GM19043 (cell line): ENCODE measurements around the gene SMIM13.

Experiments used
- ATAC-seq: cut with Tn5 transposase; IDR thresholded peaks from one replicate; pipeline ENCODE4 v1.9.1; 2021; ENCODE audit warnings: low read depth; ENCODE audit not compliant: unreplicated experiment

SMIM13 gene

DNA sequence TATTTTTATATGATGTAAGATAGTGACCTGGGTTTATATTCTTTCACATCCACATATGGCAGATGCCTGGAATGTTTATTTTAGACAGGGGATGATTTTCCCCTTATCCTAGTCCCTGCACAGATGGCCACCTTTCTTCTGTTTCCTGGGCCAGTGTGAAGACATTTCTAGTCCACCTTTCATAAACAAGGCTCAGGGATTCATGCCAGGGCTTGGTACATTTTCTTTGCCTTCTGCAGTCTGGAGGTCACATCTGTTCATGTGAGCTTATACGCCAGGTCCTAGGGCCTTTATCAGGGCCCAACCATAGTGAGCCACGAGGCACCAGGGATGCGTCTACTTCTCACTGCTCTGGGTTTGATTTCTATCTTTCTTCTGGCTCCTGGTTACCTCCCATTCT, 55.9 kb downstream of the SMIM13 start:
- ATAC-seq: no peak

DNA sequence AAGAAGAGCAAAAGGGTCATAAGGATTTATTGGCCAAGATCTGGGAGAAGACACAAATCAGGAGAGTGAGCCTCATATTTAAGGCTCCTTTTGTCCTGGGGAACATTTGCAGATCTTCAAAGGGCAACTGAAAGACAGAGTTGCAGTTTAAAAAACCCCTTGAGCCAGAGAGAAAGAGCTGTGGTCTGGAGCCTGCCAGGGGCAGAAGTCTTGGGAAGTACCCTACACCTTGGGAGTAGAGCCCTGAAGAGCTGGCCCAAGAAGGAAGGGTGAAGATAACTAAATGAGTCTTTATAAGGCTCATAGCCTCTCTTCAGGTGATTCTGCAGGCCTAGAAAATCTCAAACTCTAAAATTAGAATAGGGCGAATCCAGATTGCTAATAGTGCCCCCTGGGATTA, 57.9 kb downstream of the SMIM13 start:
- ATAC-seq: no peak

DNA sequence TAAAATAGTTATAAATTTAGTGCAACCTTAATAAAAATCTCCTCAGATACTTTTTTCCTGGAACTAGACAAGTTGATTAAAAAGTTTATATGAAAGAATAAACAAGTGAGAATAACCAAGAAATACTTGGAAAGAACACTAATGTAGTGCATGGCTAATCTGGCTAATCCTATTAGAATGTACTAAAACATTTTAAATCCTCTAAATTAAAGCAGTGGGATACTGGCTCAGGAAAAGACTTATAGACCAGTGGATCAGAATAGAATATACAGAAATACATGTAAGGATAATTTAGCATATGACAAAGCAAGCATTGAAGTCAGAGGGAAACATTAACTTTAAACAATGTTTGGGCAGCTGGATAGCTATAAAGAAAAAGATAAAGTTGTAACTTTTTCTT, 58.9 kb downstream of the SMIM13 start:
- no peak for ATAC-seq

DNA sequence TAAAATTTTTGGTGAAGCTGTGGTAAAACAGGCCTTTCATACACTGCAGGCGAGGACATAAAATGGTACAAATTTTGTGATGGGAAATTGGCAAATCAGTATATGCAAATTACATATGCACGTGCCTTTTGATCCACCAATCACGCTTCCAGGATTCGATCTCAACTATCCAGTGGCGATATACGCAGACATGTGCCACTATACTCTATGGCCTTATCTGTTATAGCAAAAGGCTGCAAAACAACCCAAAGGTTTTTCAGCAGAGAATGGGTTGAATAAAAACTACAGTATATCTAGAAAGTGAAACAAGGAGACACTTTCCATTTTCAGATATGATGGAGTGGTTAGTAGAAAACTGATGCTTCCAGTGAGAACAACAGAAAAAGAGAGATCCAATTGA, 59.8 kb downstream of the SMIM13 start:
- no peak for ATAC-seq

DNA sequence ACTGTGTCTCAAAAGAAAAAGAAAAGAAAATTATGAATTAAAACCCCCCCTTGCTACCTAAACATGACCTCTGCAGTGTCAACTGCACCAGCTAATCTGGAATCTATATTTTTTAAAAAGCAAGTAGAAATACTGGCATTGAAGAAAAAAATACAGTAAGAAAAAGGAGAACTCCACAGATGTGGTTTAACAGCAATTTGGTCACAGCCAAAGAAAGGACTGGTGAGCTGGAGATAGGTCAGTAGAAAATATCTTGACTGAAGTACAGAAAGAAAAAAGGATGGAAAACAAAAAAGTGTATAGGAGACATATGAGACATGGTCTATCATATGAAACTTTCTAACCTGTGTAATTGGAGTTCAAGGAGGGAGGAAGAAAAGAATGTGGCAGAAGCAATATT, 62.0 kb downstream of the SMIM13 start:
- no peak for ATAC-seq

DNA sequence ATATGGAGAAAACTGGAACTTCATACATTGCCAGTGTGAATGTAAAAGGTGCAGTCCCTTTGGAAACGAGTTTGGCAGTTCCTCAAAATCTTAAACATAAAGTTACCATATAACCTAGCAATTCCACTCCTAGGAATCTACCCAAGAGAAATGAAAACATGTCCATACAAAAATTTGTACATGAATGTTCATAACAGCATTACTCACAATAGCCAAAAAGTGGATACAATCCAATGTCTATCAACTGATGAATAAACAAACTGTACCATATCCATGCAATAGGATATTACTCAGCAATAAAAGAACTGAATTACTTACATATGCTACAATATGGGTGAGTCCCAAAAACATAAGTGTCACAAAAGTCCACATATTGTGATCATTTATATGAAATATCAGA, 66.6 kb downstream of the SMIM13 start:
- no peak for ATAC-seq

DNA sequence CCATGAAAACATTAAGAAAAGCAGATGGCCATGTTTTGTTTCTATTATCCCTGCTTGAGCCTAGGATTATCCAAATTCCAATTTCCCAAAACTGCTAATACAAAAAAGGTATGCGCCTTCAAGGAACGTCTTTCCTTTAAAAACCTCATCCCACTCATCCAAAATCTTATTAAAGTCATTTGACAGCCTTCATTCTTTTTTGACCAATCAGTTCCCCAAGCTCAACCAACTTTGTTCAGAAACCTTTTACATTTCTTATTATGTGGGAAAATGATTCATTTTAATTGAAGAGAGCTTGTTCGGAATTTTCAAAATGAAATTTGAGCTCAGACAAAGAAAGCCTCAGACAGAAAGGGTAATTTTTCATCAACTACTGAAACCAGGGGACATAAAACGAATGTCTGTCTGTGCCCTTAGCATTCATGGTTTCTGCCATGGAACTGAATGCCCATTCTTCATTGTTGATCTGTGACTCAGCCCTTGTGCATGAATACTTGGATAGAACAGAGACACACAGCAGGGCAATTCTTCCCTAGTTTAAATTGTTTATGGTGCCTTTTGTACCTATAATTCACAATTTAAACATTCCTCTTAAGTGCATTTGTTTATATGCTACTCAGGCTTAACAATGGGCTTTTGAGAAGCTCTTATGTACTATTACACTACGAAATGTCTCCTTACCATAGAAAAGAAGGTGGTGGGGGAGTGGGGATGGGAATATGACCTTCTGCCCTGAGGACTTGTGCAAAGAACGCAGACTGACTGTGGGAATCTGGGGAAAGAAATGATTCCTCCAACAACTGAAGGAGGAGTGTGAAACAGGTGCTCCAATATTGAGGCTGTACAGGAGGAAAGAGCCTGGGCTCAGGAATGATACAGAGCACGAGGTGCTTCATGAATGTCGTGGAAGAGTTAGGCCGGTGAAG, 67.7 kb downstream of the SMIM13 start:
- no peak for ATAC-seq

DNA sequence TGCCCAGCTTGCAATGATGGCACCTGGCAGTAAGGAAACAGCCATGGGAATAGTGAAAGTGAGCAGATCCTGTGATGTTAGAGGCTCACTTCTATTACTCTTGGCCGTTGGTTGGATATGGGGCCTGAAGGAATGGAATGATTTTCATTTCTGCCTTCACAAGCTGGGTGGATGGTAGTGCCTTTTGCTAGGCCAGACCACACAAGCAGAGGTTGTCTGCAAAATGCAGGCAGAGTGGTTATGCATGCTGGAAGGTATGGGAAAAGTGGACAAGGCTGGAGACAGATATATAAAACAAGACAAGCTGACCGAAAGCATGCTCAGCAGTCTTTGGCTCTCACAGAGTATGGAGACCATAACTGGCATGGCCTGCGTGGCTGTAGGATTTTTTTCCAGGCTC, 68.6 kb downstream of the SMIM13 start:
- no peak for ATAC-seq

DNA sequence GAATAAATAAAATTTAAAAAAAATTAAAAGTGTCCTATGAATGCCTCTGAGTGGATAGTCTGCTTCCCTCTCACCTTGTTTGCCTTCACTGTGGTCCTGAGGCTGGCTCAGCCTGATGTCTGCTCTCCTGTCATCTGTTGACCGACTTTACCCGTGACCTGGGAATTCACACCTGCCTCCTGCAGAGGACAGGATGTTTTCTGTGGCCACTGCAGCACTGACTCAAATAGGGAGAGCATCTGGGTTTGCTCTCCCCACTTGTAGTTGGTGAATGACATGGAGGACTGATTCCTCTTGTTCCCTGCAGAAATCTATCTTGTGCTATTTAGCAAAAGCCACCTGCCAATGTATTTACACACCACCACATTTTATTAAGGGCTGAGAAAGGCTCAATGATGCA, 70.3 kb downstream of the SMIM13 start:
- peak; percentile 61 for ATAC-seq

DNA sequence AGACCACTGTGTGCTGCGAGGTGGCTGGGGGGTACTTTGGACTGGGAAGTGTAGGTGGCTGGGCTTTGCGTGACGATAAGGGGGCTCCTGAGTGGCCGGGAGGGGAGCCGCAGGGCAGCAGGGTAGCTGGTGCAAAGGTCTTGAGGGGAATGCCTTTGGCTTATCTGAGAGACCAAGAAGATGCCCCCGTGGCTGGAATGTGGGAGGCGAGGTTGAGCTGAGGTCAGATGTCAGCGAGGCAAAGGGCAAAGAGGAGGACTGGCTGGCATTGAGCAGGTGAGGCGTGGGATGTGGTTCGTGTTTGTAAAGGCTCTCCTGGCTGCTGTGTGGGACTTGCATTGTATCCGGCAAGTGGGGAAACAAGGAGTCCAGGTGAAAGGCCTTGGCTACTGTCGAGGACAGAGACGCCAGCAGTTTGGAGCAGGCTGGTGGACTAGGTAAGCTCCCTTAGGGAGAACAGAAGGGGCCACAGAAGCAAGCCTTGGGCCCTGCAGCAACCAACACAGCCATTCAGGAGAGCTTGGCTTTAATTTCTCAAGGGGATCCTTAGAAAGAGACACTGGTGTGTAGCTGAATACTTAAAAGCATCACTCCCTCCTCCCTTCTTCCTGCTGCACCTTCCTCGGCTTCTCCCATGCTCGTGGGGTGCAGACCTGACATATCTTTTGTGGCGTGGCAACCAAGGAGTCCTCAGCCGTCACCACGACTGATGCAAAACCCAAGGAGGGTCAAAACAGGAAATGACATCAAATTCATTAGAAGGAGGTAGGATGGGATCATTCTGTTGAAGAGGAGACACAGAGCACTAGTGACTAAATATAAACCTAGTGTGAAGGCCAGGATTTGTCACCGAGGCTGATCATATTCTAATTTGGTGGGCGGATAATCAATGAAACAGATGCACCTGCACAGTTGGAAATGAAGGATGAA, 71.3 kb downstream of the SMIM13 start:
- ATAC-seq: no peak

DNA sequence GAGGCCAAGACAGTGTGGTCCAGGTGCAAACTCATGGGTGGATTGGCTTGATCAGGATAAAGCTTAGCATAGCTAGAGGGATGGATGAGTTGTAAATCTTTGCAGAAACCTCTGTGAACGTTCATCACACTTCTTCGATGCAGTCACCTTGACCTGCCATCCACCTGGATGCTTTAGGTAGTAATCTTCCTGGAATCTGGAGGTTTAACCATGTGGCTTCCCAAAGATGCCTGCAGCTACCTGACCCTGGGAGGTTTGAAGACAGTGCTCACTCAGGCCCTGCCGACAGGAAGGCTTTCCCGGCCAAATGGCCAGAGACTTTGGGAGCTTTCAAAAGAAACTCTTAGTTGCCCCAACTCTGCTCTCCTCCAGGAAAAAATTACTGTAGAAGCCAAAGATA, 73.3 kb downstream of the SMIM13 start:
- no peak for ATAC-seq

DNA sequence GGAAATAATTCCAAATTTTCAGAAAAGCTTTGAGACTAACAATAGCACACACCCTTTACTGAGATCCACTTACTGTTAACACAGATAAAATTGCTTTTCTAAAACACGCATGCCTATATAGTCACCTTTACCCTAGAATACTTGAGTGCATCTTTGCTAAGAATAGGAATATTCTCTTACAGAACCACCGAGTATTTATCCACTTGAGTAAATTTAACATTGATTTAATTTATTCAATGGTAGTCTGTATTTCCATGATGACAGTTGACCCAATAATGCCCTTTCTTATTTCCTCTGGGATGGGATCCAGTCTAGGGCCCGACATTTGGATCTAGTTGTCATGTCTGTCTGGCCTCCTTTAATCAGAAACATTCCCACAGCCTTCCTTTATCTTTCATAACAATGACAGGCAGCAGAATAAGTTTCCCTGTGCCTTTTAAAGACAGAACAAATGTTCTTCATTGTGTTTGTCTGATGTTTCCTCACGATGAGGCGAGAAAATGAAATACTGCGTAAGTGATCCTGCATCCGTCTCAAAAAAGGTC, 74.5 kb downstream of the SMIM13 start:
- no peak for ATAC-seq

DNA sequence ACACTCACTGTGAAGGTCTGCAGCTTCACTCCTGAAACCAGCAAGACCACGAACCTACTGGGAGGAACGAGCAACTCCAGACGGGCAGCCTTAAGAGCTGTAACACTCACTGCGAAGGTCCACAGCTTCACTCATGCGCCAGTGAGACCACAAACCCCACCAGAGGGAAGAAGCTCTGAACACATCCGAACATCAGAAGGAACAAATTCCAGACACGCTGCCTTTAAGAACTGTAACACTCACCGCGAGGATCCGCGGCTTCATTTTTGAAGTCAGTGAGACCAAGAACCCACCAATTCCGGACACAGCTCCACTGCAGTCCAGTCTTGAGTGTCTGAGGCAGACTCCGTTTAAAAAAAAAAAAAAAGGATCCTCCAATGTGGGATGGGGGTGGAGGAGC, 78.3 kb downstream of the SMIM13 start:
- no peak for ATAC-seq

DNA sequence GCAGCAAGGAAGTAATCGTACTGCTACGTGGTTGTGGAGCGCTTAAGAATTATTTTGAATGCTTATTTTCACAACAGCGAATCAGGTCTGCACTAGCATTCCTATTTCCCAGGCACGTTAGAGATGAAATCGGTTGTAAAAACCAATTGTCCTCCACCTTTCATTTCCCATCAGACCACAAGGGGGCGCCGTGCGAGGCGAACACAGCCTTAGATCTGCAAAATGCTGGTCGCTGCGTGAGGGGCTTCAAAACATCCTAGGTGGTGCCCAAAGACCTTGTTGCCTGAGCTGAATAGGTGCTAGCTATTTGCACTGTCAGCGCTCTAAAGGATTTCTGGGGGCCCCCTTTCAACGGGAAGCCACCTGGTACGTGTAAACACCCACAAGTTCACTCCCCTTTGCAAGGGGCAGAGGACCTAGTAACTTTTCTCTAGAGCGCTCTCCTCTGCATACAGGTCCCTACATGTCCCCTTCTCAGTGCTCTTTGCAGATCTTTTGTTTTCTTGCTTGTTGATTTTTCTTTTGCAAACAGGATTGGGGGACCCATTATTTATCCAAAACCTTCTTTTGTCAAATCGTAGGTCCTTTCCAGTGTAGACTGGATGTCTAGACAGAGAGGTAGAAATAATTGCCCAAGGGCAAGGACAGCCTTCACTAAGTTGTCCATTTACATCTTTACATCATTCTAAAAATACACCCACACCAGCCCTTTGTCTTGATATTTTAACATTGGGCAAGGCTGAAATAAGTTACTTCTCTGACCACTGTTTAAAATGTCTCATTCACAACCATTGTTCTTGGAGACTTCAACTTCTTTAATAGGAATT, 79.1 kb downstream of the SMIM13 start:
- no peak for ATAC-seq

DNA sequence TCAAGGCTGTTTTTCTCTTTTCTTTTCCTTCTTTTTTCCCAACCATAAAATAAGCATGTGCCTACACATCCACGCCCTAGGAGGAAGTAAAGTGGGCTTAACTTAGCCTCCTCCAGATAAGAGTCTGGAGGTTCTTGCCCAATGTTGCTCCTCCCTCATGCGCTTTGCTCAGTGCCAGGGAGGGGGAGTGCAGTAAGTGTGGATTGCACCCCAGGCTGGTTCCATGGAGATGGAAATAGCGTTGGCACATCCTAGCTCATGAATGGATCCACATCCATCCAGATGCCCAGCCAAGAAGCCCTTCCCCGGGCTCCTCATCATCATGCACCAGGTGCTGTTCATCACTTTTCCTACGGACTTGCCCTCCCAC, 80.6 kb downstream of the SMIM13 start:
- no peak for ATAC-seq

DNA sequence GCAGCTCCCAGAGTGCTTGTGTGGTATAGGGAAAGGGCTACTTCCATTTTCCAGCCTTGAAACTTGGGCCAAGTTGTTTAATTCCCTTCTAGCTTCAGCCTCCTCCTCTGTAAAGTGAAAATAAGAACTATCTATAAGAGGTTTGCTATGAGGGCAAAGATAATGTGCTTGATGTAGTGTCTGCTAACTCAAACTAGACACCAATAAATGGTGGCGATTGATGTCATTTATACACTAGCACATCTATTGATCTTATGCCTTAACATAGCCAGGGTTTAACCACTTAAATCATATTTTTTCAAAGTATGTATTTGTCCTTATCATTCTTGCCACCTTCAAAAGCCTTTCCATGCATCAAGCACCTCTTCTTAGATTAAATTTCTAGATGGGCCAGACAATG, 83.6 kb downstream of the SMIM13 start:
- ATAC-seq: no peak

DNA sequence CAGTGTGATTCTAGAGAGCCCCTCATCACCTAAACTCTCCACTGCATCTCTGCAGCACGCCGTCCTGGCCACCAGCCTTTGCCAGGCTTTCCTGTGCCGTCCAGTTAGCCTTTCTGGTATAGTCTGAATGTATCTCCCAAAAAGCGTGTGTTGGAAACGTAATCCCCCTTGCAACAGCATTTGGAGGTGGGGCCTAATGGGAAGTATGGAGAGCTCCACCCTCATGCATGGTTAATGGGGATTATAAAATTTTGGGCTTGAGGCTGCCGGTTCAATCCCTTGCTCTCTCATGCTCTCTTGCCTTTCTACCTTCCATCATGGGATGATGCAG, 85.4 kb downstream of the SMIM13 start:
- no peak for ATAC-seq

DNA sequence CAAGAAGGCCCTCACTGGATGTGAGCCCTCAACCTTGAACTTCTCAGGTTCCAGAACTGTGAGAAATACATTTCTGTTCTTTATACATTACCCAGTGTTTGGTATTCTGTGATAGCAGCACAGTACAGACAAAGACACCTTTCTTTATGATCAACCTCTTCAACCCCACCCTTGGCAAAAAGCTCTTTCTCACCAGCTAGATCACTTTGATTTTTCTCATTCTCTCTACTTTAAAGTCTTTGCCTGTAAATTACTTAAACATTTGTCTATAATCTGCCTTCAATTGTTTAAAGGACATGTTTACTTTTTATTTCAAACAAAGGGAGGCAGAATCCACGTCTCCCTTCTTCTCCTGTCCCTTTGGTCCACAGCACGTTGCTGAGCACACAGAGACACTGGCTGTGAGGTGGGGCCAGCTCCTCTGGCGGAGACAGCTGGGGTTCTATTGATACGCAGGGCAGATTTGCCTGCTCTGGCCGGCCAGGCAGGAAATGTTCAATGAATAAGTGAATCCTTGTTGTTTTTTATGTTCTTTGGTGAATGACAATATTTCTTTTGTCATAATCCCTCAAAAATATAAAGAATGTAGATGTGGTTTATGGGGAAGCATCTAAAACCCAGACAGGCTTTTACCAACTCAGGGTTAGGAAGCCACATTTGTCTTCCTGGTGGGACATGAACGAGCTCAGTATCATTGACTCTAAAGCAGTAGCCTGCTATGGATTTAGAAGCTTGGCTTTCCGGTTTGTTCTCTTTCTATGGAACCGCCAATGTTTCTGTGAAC, 86.0 kb downstream of the SMIM13 start:
- no peak for ATAC-seq

DNA sequence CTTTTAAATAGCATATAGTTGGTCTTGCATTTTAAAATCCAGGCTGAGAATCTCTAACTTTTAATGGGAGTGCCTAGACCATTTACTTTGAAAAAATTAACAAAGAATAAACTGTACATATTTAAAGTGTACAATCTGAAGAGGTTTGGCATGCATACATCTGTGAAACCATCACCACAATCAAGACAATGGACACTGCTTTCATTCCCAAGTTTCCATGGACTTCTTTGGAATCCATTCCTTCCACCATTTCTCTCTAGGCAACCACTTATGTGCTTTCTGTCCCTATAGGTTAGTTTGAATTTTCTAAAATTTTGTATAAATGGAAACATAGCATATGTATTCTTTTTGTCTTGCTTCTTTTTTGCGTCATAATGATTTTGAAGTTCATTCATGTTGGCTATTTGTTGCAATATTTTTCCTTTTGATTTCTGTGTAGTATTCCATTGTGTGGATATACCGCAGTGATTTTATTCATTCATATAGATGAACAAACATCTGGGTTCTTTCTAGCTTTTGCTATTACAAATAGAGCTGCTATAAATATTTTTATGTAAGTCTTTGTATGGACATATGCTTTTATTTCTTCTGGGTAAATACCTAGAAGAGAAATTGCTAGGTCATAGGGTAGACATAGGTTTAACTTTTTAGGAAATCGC, 88.0 kb downstream of the SMIM13 start:
- no peak for ATAC-seq
